M059J (cell line): Measurements from ENCODE around the gene SEMA6A. TPM values are rescaled to one million over a fixed set of nuclear protein-coding genes. Genes with fewer than 3 reads are reported as not detected.

ENCODE experiments used
- DNase-seq: peaks from one replicate; pipeline ENCODE4 v3.0.0-alpha.2; 2012; ENCODE audit warnings: low read depth
- total RNA-seq: library from RNA; depleted of rRNA; stranded (reverse); fragments of >200 nt; shearing (Covaris generic); gene quantifications from 2 replicates; pipeline ENCODE4 v1.2.3, GENCODE V29; 2014

The SEMA6A gene
- total RNA-seq, 1 experiment from 2014 or later, result not detected

DNA sequence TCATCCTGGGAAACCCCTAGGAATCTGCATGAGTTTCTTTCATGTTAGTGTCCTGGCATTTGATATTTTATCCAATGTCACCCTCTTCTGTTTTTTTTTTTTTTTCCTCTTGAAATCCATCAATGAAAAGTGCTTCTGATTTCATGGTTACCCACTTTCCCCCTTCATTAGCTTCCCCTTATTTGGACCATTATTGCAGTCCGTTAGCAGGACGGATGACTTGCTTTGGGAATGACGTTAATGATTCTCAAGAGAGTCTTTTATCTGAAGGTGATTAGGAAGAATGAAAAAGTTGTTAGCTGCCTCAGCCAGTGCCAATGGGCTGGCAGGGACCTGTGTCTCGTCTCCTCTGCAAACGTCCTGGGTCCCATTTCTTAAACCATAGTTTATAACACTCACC lies 134.7 kb downstream of the SEMA6A start:
- no peak for DNase-seq

DNA sequence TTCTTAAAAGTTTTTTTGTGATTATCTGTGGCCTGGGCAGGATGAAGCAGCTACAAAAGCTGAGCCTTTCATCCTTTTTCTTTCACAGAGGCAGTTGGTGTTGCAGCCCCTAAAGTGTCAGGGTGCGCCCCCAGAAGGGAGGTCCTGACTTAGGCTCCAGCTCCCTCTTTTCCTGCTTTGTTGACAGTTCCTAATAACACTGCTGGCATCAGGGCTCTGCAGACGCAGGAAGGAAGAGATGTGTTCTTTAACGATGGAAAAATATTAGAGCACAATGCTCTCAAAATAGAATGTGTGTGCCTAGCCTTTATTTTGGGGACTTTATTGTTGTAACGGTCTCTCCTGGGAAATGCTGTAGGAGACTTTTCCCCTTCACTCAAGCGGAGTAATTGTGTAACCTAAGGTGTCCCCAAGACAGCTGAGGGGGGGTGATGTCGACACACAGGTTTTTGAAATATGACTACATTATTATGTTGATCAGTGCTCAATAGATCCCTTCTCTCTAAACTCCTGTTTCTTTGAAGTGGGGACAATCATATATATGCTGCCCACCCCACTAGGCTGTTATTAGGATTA lies 135.6 kb downstream of the SEMA6A start:
- DNase-seq, result no peak

DNA sequence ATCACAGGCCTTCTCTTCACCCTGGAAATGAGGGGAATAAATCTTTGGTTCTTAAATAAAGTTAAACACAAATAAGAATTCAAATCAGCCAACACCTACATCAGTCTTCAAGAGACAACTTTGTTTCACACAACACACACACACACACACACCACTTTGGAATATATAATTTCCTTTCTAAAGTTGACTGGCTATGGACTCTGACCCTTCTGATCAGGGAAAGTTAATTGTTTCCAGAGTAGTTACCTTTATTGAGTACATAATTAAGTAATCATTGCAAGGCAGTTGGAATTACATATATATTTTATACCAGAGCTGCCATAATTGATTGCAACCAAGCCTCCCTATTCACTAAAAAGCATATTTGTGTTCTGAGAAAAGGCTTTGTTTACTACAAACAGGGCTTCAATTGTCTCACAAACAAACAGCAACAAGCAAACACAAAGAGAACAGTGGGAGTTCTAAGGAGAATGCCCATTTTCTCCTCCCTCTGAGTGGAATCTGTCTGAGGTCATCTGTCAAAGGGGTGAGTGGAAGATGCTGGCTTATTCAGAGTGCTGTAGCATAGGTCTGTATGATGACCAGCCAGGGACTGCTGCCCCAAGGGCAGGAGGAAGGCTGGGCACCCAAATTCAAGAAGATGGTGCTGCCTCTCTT lies 136.6 kb downstream of the SEMA6A start:
- DNase-seq, result no peak

DNA sequence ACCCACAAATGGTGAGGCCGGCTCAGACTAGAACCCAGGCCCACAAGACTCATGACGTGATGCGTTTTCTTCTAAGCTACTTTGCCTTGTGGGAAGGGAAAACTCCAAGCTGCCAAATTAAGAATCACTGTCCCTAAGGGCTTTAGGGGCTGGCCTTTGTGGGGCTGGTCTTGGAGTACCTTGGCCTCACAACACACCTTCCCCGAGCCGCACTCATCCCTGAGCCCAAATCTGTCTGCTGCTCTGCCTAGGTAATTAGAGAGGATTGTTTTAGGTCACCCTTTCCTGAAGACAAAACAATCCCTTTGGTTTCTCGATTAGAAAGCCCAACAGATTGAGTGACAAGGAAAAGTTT lies 137.3 kb downstream of the SEMA6A start:
- no peak for DNase-seq

DNA sequence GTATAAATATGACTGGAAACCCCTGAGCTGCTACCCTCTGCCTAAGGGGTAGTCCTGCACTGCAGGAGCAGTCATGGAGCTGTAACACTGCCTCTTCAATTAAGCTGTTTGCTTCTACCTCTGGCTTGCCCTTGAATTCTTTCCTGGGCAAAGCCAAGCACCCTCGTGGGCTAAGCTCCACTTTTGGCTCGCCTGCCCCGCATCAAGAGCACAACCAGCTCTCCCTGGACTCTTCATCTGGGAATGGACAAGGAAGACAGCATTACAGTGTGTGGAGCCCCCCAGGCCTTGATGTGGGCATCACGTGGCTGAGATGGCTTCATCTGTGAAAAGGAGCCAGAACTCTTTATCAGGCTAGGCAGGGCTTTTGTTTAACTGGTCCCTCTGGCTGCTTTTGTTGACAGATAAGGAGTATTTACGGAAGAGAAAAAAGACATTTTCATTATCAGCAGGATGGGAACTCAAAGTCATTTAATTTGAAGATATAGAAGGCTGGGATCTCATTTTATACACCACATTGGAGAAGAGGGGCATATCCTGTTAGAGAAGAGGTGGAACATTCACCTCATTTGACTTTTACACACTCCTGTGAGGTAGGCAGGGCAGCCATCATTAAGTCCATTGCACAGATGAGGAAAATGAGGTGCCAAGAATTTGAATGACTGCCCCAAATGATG lies 137.8 kb downstream of the SEMA6A start:
- DNase-seq, result no peak

DNA sequence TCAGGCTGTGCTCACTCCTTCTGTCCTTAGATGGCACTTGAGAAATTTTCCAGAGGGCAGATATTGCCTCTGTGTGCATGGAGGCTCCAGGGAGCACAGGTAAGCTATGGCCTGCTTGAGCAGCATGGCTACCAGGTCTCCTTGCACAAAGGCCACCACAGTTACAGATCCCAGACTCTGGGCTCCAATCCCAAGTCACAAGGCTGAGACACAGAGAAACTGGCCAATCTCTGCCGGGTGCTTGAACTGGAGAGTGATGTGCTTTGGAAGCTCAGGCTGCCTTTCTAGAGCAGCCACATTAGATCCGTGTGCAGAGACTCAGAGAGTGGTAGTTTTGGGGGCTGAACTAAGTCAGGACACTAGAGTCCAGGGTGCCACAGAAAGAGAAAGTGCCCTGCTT lies 145.7 kb downstream of the SEMA6A start:
- no peak for DNase-seq

DNA sequence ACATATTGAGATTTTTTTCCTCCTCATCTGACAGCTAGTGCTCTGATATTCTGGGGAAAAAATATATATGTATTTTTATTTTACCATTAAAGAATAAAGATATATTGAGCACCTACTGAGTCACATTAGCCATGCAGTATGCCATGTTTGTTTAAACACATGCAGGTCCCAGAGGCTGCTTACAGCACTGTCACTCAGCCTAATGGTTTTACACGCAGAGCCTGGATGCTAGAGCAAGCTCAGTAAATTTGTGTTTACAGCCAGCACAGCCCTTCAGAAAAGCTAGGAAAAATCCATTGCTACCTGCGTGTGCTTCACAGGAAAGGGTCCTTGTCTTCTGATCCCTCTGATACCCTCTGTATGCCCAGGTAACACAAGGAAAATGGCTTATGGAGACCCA lies 146.2 kb downstream of the SEMA6A start:
- no peak for DNase-seq

DNA sequence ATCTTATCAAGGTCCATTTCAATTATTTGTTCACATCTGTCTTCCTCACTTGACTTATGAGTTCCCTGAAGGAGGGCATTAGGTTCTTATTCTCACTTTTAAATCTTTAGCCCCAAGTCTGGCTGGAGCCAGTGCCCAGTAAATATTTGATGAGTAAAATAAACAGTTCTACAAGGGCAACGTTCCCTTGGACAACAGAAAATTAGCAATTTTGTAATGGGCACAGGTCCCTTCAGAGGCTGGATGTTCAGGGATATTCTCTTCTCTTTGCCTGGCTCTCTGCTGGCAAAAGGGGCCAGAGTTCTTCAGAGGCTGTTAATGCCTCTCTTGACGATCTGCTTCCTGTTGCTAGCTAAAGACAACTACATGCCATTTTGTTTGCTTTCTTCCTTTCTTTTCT lies 149.7 kb downstream of the SEMA6A start:
- no peak for DNase-seq

DNA sequence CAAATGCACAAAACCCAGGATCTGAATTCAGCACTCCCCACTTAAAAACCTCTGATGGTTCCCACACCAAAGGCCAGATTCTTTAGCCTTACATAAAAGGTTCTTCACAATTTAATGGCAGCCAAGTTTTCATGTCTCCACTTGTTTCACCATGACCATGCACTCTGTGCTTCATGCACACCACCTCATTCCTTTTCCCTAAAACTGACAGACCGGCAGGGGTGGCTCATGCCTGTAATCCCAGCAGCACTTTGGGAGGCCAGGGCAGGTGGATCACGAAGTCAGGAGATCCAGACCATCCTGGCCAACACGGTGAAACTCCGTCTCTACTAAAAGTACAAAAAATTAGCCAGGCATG lies 150.4 kb downstream of the SEMA6A start:
- DNase-seq, result no peak

DNA sequence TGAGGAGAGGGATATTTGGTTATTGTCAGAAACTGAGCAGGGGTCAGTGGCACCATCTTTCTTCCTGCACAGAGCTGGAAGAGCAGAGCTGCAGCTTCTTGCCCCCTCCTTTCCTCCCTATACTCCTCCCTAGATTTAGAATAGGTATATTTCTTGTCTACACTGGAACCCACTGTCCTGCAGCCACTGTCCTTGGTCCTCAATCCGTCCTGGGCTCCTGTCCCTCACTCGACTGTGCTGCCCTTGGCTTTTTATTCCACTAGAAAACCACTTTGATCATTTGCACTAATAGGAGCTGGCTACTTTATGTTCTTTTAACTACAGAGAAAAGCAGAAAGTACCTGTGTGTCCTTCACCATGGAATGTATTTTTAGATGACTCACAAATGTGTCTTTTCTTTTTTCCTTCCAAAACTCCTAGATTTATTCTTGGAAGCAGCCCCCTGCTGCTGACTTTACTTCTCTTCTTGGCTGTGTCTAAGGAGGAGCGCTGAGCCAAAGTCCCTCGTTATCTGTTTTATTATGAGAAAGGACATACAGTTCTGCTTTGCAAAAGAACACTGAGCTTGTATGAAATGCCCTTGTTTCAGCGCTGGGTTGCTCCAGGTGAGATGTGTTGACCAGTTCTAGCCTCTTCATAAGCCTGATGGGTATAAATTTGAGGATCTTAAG lies 150.9 kb downstream of the SEMA6A start:
- DNase-seq, result no peak

DNA sequence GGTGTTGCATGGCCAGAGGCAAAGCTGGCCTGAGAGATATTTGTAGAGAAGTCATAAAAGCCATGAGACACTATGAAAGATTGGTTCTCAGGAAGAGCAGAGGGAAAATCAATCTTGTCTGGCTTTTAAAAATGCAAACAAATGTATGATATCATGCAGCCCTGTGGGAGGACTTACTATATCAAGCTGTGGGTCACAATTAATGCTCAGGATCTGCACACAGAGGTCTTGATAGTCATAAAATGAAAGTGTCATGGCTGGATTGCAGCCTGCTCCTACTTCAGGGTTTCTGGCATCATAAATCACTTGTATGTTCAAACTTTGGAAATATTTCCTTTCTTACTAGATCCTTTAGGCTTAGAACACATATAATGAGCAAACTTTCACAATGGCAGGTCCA lies 151.5 kb downstream of the SEMA6A start:
- peak; percentile 1 for DNase-seq

DNA sequence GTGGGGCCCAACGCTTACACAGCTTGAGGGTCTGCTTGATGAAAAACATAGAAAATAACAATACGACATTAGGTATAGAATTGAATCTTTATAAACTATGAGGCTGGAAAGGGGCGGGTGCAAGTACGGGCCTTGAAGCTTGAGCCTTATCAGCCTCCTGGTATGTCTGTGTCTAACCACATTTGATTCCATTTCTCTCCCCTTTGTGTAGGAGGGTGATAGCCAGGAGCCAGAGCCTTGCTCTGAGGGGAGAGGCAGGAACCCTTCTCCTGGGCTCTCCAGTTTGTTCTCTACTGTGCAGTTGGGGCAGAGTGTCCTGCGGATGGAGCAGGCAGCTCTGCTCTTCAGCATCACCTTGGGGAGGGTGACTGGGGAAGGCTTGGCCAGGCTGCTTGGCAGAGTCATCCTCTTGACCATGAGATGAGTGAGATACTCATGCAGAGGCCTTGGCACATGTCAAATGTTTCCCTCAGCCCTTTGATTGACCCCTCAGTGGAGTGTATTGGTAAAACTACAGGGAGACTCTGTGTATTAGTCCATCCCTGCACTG lies 153.5 kb downstream of the SEMA6A start:
- no peak for DNase-seq

DNA sequence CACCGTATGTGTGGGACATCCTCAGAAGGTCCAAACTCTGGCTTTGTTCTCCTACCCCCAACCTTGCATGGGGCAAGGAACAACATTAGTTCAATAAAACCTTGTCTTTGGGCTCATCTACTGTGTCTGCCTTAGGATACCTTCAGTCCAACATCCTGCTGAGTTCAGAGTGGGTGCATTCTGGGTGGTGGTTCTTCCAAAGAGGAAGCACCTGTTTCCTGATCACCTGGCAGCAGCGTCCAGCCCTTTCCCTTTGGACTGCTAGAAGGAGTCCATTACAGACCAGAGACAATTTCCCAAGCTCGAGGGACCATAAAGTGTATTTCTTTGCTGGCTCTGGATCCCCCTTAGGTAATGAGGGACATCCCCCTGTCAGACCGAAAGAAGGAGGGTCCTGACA lies 154.1 kb downstream of the SEMA6A start:
- no peak for DNase-seq

DNA sequence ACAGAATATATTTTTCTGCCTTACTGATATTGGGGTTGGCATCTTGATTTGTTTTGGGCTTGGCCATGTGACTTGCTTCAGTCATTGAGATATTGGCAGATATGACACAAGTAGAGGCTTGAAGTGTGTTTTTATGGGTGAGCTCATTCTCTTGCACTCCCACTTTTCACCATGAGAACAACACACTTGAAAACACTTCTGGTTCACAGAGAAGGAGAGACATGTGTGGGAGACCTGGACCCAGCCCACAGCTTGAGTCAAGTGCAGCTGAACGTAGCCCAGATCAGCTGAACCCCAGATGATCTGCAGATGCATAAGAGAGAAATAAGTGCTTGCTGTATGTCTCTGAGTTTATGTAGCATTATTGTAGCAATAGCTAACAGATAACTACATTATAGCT lies 155.4 kb downstream of the SEMA6A start:
- no peak for DNase-seq

DNA sequence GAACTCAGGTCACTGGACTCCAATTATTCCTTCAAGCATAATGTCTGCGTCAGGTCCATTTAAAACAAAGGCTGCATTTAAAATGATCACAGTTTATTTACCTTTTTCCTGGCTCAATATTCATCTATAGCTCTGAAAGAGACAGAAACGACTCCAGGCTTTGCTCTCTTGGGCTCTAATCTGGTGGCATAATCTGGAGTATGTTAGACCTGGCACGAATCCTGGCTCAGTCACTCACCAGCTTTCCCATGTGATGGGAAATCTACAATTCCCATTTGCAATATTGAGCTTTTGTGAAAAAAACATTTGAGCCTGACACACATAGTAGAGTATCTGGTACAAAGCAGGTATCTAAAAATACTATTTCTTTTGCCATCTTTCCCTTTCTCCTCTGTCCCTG lies 155.8 kb downstream of the SEMA6A start:
- no peak for DNase-seq

DNA sequence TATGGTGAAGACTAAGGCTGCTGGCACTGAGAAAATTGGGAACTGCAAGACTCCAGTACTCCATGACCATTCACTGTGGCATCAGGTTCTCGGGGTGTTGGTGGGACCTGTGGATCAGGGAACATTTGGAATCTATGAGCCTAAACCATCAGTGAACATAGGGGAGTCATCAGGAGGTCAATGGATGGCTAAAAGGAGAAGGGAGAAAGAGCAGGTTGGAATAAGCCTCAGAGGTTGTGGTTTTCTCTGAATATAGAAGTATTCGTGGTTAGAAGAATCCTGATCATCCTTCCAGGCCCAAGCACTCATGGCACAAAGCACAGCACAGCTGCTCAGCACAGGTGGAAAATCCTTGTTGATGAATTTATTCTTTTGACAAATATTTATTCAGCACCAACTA lies 156.6 kb downstream of the SEMA6A start:
- no peak for DNase-seq

DNA sequence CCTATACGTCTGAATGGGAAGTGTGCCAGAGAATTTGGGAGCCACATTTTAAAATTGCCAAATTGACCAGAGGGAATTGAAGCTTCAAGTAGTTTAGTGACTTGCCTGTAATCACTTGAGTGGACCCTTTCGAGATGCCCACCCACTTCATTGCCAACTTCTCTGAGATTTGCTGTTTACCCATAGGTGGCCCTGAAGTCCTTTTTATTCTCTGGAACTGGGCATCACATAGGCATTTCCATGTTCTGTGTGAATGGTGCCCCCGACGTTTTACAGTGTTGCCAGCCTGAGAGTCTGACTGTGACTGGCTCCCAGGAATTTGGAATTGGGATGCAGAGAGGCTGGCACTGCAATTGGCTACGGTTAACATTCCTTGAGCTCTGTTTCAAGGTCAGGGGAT lies 158.6 kb downstream of the SEMA6A start:
- no peak for DNase-seq

DNA sequence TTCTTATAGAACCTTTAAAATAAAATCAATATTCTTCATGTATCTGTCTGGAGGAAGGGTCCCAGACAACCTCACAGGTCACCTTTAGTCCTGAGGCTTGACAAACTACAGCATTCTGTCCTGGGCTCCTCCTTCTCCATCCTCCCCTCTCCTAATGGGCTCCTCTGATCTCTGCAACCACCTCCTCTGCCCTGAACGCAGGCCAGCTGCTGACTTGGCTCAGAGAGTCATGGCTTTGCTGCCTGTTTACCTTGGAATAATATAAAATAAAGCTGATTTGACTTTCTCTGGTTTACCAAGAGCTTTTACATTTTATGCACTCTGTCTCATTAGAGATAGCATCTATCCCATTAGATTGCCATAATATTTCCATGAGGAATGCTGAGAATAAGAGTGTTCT lies 159.4 kb downstream of the SEMA6A start:
- no peak for DNase-seq

DNA sequence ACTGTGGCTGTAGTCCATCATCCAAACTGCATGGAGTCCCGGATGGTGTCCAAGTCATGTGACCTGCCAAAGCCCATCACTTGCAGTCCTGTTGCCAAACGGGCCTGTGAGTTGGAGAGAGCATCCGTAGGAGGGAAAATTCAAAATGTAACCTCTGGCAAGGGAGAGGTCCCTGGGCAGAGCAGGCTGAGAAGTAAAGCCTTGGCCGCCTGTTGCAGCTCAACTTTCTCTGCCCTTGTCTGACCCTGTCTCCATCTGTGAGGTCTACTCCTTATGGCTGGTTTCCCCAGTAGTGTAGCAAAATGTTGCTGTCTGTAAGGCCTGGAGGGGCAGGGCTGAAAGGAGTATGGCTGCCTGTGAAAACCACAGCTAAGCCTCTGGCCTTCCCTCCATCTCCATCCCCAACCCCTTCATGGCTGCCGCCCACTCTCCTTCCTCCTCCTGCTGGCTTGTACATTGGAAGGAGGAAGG lies 163.5 kb downstream of the SEMA6A start:
- DNase-seq, result no peak

DNA sequence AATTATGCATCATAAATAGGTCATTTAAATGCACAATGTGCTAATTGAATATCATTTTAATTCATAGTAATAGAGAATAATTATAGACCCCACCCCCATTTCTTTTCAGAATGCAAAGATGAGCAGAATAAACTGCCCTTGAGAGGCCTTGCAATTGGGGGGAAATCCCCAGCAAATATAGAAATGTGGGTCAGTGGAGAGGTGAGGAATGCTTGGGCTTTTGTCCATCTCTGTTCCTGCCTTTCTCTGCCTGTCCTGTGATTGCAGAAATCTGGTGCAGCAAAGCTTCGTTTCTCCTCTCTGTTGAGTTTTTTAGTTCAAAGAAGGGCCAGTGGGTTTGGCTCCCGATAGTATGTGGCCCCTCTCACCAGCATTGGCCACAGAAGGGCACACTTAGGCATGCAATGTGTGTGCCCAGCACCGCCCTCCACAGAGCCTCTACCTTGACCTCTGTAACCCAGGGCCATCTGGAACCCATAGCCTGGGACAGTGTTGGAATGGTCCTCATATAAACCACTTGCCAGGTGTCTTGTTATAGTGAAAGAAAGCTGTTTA lies 164.2 kb downstream of the SEMA6A start:
- no peak for DNase-seq

DNA sequence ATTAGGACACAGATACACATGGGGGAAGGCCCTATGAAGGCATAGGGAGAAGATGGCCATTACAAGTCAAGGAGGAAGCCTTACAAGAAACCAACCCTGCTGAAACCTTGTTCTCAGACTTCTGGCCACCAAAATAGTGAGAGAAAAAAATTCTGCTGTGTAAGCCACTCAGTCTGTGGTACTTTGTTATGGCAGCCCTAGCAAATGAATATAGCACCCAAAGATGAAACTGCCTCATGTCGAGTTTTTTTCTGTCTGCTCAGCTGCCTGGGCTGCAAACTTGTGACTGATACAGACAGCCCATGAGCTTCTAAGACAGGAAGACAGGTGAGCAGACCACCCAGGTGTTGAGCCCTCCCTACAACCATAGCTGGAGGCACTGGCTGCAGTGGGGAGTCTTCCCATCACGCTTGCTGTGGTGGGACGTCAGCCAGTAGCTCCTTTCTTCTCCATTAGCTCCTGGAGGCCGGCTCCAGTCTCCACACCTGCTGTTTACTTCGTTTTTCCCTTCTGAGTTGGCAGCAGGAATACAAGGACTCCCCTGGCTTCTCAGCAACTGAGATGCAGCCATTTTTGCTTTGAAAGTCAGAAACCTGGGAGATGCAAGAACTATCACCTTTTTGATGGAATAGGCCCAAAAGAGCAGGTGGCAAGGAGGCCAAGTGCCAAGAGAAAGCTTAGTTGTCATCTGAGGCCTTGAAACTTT lies 164.9 kb downstream of the SEMA6A start:
- DNase-seq, result no peak
